NCI-H526 (cell line): ENCODE measurements around the gene BNIP2.
"Not testable (repeated sequence)": the region's sequence is repeated elsewhere in the genome, so short reads cannot be mapped to it uniquely, and the experiment has no call there.

Source experiments
- DNase-seq, 2 experiments: peaks; one replicate each; lab custom pipeline; 2025; lab: John Stamatoyannopoulos, UW

Gene BNIP2

DNA sequence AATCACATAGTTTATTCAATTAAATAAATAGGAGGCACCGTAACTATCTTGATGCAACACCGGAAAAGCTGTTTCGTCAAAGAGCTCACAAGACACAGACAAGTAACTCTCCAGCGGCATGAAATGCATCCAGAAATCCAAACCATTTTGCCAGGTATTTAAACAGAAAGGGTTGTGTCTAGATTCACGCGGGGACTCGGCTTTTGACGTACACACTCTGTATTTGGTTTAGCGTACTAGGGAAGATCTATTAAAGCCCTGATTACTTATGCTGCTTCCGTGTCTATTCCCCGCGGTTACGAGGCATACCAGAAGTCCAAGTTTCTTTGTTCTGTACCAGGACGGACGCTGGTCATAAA lies 718 bp downstream of the BNIP2 start:
- DNase-seq, result peak in 1 of 2 experiments; percentile 59

DNA sequence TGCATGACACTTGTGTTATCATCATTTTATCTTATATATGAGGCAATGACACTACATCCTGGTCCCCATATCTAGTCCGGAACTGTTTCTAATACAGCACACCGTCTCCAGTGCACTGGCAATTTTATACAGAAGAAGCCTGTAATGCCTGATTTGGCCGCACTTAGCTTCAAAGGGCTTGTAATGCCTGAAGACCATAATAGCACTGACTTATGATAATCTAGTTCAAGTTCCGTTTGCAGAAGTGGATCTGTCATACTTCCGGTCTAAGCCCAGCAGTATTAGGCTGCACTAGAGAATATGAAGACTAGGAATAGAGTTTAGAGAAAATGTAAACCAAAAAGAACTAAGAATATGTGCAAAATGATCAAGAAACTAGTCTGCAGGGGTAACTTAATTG lies 1.3 kb downstream of the BNIP2 start:
- no peak for DNase-seq

DNA sequence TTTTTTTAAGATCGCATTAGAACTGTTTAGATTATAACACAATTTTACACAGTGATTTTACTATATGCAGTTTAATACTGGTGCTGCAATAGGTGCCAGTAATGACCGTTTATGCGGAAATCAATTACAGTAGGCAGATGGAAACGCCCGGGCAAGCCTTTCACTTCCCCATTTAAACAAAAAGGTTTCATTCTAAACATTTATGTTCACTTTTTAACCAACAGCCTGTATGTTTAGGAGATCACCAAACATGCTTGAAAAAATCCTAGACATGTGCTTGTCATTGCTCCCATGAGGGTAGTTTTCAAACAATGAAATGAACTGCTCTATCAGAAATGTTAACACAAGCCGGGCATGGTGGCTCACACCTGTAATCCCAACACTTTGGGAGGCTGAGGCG lies 2.7 kb downstream of the BNIP2 start:
- no peak for DNase-seq

DNA sequence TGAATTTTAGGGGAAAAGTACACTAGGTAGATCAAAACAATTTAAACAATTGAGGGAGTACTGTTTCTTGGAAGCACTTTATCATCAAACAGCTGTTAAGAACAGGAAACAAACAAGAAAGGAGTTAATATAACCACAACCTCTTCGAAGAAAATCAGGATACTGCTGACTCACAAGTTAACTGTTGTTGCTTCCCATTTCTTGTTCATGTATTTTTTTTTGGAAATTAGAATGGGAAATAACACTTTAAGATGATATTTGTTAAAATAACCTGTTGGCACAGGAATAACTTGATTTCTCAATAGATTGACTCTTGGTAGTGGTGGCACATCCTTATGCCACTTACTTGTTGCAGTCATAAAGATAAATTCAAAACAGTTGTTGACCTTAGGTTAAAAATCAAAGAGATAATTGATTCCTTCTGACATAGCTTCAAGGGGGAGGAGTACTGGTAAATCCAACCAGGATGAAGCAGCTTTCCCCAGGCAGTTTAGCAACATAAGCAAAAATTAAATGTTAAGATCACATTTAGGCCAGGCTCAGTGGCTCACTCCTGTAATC lies 3.3 kb downstream of the BNIP2 start:
- DNase-seq, result no peak

DNA sequence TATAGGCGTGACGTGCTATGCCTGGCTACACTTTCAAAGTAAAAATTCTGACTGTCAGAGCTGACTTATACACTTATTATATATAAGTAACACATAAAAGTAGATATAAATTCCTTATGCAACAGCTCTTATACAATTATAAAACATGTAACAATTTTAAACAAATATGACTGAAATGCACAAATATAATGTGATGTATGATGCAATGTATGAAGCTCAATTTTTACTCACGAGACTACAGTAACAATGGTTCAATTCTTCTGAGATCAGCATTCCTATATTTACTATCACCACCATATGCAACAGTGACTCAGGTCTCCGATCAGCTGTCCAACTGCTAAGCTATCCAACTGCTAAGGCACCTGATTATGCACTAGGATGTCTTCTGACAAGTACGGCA lies 8.2 kb downstream of the BNIP2 start:
- DNase-seq, result no peak

DNA sequence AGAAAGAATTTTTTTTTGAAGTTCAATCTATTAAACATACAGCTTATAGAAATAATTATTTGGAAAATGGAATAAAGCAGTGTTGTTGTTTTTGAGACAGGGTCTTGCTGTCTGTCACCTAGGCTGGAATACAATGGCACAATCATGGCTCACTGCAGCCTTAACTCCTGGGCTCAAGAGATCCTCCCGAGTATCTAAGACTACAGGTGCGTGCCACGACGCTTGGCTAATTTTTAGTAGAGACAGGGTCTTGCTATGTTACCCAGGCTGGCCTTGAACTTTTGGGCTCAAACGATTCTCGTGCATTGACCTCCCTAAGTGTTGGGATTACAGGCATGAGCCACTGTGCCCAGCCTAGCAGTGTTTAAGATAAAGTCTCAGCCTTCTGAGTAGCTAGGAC lies 8.8 kb downstream of the BNIP2 start:
- DNase-seq, result no peak

DNA sequence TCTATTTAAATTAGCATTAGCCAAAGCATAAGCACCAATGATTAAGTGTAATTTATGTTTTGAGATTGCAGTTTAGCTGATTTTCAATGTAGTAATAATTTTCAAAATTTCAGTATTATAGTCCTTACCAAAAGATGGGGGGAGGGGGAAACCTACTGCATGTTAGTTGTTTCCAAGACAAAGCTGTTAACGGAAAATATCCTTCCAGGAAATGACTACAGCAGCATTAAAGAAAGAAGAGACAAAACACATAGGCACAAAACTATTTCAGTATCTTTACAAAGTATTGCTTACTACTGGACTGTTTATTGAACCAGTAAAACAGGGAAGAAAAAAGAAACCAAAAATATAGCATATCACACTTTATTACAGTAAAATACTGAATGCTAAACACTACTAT lies 10.5 kb downstream of the BNIP2 start:
- no peak for DNase-seq

DNA sequence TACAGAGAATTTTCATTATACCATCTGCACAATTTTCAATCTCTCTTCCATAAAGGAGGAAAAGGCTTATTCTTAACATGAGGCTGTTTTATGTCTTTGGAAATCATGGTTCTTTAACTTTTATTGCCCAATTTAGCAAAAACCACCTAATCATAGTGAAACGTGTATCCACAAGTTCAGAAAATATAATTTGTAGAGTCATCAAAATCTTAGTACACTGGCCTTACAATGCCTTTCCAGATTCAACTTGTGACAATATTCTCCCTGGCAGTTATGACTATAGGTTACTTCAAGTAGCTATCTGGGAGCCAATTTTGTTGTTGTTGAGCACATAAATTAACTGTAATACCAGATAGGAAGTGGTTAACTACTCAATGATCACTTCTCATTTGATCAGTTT lies 10.9 kb downstream of the BNIP2 start:
- DNase-seq, result no peak

DNA sequence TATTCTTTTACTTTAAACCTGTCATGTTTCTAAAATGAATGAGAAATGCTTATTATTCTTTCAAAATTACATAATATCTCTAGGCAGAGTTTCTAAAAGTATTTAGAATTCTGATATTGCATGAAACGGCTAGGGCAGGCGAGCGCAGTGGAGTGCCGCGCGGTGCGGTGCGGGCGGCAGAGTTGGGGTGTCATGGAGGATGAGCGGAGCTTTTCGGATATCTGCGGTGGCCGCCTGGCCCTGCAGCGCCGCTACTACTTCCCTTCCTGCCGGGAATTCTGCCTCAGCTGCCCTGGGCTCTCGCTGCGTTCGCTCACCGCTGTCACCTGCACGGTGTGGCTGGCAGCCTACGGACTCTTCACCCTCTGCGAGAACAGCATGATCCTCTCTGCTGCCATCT lies 12.6 kb downstream of the BNIP2 start:
- no peak for DNase-seq

DNA sequence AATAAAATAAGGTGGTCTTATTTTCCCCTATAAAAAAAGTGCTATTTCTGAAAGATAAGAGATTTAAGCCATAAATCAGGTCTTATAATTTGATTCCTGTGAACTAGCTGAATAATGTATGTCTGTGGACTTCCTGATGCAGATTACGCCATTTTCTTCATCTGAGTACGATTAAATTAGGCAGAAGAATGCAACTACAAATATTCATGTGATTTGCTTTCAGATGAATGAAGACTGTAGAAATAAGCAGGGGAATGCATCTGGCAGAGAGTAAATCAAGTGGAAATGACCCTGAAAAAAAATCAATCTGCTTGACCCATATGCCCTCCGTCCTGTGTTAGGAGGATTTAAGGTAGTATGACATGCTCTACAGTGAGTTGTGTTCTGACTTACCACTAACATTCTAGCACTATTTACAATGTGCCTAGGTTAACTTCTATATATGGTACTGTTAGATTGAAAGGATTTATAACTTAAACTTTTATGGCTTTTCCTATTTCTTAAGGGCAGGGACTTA lies 14.7 kb downstream of the BNIP2 start:
- DNase-seq, result no peak

DNA sequence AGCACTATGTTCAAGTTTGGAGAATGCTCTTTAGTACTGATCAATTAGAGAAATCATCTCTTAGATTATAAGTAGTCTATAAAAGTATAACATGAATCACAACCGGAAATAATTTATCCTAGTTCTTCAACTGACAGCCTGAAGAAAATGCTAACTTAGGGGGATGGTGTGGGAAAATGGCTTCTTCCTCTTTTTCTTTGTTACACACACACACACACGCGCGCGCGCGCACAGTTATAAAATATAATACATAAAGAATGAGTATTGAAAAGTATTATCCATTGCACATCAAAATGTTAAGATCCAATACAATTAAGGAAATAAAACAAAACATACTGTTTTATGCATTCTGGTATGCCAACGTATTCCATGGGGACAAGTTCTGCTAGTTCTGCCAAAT lies 20.6 kb downstream of the BNIP2 start:
- no peak for DNase-seq

DNA sequence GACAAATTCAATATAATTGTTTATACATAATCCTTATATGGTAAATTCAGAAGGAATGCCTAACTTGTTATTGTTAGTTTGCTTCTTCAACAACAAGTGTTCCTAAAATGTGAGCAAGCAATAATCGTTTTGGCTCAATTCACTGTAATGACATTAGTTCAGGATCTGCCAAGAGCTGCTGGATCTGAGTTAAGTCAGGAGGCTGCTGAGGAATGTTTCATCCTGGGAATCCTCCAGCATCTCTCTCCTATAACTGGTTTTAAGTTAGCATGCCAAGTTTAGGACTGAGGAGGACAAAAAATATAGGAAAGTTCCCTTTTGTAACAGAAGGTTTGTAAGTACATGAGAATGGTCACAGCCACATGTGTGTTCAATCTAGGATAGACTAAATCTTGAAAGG lies 26.9 kb downstream of the BNIP2 start:
- no peak for DNase-seq

DNA sequence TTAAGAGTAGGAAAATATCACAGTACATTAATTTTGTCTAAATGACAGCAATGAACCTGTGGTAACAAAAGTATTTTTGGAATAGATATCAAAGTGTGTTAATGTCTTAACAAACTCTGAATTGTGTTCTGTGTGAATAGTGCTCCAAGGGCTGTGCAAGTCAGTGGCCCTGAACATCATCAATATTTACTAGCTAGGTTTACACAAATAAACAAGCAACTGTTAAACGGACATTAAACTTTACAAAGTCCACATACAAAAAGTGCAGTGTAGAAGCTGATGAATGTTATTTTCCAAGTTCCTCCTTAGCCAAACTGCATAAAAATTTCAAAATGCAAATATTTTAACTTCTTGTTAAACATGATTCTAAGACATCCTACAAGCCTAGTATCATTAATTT lies 29.8 kb downstream of the BNIP2 start:
- no peak for DNase-seq

DNA sequence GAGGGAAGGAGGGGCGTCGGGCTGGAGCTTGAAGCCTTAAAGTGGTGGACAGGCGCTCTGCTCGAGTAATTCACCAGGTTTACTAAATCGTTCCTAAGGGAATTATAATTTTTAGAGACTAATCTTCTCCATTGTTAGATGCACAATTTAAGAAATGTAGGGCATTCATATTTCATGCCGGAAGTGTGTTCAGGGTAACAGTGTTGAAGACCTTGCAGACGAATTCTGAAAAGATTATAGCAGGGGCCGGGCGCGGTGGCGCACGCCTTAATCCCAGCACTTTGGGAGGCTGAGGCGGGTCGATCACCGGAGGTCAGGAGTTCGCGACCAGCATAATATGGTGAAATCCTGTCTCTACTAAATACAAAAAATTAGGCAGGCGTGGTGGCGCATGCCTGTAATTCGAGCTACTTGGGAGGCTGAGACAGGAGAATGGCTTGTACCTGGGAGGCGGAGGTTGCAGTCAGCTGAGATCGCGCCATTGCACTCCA lies 31.4 kb downstream of the BNIP2 start:
- no peak for DNase-seq

DNA sequence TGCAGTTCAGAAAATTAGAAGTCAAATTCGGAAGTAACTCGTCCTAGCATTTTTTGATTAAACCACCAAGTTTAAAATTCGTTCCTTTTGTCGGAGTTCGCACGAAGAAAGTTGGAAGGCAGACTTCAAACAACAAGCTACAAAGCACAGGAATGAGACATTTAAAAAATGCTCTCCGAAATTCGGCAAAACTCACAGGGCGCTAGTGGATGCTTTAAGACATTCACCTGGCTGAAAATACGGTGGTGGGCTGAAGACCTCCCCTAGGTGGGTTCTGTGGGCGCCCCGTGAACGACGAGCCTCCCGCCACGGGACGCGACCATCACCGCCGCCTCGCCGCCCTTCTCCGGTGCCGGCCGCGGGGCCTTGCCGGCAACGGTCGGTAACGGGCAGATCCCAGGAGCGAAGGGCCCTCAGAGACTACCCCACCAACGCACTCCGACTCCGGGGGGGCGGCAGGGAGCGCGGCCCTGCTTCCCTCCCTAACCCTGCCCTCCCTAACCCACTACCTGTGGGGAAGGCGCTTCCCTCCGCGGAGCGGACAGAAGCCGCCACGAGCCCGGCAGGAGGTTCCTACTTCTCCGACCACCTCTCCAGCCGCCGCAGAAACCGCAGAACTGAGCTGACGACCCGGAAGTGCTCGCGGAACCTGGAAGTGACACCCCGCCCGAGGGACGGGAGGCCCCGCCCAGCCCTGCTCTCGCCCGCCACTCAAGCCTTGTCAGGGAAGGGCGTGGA lies 32.1 kb downstream of the BNIP2 start, which contains the start of gene GTF2A2:
Gene GTF2A2, minus strand, starts transcription at position 619 of the 738 bp plus-strand sequence. CDS start 5,238 bp downstream, outside the sequence.
- peak; percentile 93 to 98 for DNase-seq

DNA sequence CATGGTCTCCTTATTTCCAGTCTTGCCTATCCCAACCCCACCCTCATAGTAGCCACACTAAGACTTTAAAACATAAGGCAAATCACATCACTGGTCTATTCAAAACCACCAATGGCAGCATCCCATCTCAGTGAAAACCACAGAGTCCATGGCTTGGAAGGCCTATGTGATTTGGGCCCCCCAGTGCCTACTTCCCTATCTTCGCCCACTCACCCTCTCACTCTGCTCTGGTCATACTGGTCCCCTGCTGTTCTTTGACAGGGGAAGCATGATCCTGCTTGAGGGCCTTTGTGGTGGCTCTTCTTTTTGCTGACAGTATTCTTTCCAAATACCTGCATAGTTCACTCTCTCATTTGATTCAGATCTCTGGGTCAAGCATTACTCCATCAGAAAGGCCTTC lies 35.1 kb downstream of the BNIP2 start:
- DNase-seq, result no peak

DNA sequence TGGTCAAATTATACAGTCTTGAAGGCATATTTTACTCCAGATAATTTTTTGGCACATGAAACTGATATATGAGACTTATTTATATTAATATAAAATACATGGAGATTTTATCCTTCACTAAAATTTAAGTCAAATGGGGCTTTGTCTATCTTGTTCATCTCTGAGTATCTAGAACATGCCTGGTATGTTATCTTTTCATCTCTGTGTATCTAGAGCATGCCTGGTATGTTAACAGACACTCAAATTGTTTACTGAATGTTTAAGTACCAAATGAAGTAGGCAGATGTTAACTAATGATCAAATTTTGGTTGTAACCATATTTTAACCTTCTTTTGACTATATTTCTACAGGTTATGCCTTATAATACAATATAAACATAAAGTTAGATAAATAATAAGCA lies 39.5 kb downstream of the BNIP2 start:
- no peak for DNase-seq

DNA sequence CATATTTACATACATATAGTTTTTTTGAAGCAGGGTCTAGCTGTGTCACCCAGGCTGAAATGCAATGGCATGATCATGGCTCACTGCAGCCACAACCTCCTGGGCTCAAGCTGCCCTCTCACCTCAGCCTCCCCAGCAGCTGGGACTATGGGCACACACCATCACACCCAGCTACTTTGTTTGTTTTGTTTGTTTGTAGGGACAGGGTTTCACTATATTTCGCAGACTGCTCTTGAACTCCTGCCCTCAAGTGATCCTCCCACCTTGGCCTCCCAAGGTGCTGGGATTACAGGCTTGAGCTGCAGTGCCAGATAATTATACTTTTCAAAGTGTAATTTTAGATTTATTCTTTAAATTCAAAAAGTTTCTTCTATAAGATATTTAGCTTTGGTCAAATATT lies 42.0 kb downstream of the BNIP2 start:
- DNase-seq, result no peak

DNA sequence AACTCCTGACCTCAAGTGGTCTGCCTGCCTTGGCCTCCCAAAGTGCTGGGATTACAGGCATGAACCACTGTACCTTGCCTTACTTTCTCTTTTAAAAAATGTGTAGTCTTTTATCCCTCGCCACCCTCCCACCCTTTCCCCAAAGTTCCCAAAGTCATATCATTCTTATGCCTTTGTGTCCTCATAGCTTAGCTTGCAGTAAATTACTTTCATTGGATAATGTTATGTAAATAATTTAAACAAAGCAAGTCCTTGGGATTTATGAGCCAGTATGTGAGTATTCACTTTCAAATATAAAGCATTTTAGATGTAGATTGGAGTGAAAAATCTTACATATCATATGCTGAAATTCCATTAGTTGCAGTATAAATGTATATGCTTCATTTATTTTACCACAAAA lies 42.8 kb downstream of the BNIP2 start:
- DNase-seq, result no peak

DNA sequence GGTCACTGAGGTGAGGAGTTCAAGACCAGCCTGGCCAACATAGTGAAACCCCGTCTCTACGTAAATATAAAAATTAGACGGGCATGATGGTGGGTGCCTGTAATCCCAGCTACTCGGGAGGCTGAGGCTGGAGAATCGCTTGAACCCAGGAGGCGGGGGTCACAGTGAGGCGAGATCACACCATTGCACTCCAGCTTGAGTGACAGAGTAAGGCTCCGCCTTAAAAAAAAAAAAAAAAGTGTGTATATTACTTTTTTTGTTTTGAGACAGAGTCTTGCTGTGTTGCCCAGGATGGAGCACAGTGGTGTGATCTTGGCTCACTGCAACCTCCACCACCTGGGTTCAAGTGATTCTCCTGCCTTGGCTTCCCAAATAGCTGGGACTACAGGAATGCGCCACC lies 43.3 kb downstream of the BNIP2 start:
- not testable (repeated sequence) for DNase-seq

DNA sequence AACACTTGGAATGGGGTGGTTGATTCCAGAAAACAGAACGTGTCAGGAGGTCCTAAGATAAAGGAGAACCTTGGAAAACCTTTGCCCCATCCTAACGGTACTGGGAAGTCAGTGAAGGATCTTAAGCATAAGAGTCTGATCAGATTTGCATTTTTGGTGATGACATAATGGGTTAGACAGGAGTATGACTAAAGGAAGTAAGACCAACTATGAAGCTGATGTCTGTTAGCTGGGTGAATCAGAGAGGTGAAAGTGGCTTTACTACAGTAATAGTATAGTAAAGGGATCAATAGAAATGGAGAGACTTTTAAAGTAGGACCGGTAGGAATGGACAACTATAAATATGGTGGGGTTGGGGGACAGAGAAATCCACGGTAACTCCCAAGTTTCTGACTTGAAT lies 44.4 kb downstream of the BNIP2 start:
- no peak for DNase-seq

DNA sequence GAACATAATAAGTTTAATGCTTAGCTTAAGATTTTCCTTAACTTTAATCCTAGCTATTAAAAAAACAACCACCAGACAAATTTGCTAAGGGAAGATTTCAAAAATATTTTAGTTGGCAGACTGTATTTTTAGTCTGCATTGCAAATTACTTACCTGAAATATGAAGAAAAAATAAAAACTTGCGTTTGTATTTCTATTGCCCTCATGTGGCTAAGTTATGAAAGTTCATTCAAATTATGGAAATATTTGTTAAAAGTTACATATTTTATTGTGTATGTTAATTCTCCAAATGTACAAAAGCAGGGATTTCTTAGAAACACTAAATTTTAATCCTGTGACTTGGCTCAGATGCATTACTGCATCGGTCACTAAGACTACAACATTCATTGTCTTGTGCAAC lies 46.8 kb downstream of the BNIP2 start:
- DNase-seq, result no peak

DNA sequence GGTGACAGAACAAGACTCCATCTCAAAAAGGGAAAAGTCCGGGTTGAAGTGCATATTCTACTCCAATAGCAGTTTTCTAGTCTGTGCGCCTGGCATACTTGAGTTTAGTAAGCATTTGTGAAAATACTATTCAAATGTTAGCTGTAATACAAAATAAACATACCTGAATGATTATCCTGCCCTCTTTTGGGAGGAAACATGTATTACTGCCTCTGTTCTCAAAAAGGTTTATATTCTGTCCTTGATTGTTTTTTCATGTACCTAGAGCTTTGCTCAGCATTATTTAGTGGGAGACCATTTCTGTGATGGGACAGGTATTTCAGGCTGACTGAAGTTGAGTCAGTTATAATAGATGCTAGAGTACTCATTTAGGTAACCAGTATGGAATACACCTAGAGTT lies 51.6 kb downstream of the BNIP2 start:
- DNase-seq, result peak in 1 of 2 experiments; percentile 21

DNA sequence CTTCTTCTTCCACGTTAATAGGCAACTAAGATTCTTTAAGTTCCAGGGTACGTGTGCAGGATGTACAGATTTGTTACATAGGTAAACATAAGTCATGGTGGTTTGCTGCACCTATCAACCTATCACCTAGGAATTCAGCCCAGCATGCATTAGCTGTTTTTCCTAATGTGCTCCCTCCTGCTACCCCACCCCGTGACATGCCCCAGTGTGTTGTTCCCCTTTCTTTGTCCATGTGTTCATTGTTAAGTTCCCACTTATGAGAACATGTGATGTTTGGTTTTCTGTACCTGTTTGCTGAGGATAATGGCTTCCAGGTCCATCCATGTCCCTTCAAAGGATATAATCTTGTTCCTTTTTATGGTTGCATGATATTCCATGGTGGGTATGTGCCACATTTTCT lies 52.9 kb downstream of the BNIP2 start:
- no peak for DNase-seq
